ENCODE data around the gene SNRPD1.
A peak's percentile ranks its signal among the peaks of the same experiment; 100 is the strongest.
"Not testable (repeated sequence)": the region's sequence is repeated elsewhere in the genome, so short reads cannot be mapped to it uniquely, and the experiment has no call there.

Gene SNRPD1

GRCh38 chr18:21612125-21613039, at the start of gene SNRPD1:
Gene SNRPD1 (plus strand): TSS chr18:21612314. CDS start chr18:21612430, 116 bp downstream.
- H3K4me3 ChIP-seq (ENCODE audit: low read depth, low read length): peak within 1 kb of the TSS; percentile 99
- peak; percentile 95 for DNase-seq (ENCODE audit: low read depth)
- peak; percentile 89 for TF ChIP-seq CTCF (IDR thresholded peaks at IDR 0.05; ENCODE audit: low read depth, low read length)
- TF ChIP-seq, protein P1, sequence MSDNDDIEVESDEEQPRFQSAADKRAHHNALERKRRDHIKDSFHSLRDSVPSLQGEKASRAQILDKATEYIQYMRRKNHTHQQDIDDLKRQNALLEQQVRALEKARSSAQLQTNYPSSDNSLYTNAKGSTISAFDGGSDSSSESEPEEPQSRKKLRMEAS (IDR thresholded peaks at IDR 0.05; ENCODE audit: low read depth, low read length): peak; percentile 77
- peak; percentile 88 for TF ChIP-seq MYC (IDR thresholded peaks at IDR 0.05; ENCODE audit: low read depth, low read length)
- TF ChIP-seq POLR2A (IDR thresholded peaks at IDR 0.05; ENCODE audit: extremely low read depth, insufficient read length): peak; percentile 83

GRCh38 chr18:21571772-21572171, 40.3 kb upstream of the SNRPD1 start:
- DNase-seq (ENCODE audit: low read depth): no peak
- no peak for TF ChIP-seq POLR2A (IDR thresholded peaks at IDR 0.05; ENCODE audit: extremely low read depth, insufficient read length)
- H3K4me3 ChIP-seq (ENCODE audit: low read depth, low read length): no peak overlapping the region

- DNase-seq (ENCODE audit: low read depth): no peak
- TF ChIP-seq CTCF (IDR thresholded peaks at IDR 0.05; ENCODE audit: low read depth, low read length) (no peak), MYC (IDR thresholded peaks at IDR 0.05; ENCODE audit: low read depth, low read length) (no peak), POLR2A (IDR thresholded peaks at IDR 0.05; ENCODE audit: extremely low read depth, insufficient read length) (no peak)
- TF ChIP-seq, protein P1 (IDR thresholded peaks at IDR 0.05; ENCODE audit: low read depth, low read length): no peak
- H3K4me3 ChIP-seq (ENCODE audit: low read depth, low read length): no peak overlapping the region
Measured at GRCh38 chr18:21575656-21576055, 36.5 kb upstream of the SNRPD1 start.

GRCh38 chr18:21584391-21584790, 27.7 kb upstream of the SNRPD1 start:
- no peak overlapping the region for H3K4me3 ChIP-seq (ENCODE audit: low read depth, low read length)
- TF ChIP-seq POLR2A (IDR thresholded peaks at IDR 0.05; ENCODE audit: extremely low read depth, insufficient read length): no peak
- TF ChIP-seq MYC (IDR thresholded peaks at IDR 0.05; ENCODE audit: low read depth, low read length): no peak
- no peak for DNase-seq (ENCODE audit: low read depth)

GRCh38 chr18:21592361-21592760, 19.8 kb upstream of the SNRPD1 start:
- DNase-seq (ENCODE audit: low read depth); H3K4me3 ChIP-seq (ENCODE audit: low read depth, low read length): not testable (repeated sequence)

DNA sequence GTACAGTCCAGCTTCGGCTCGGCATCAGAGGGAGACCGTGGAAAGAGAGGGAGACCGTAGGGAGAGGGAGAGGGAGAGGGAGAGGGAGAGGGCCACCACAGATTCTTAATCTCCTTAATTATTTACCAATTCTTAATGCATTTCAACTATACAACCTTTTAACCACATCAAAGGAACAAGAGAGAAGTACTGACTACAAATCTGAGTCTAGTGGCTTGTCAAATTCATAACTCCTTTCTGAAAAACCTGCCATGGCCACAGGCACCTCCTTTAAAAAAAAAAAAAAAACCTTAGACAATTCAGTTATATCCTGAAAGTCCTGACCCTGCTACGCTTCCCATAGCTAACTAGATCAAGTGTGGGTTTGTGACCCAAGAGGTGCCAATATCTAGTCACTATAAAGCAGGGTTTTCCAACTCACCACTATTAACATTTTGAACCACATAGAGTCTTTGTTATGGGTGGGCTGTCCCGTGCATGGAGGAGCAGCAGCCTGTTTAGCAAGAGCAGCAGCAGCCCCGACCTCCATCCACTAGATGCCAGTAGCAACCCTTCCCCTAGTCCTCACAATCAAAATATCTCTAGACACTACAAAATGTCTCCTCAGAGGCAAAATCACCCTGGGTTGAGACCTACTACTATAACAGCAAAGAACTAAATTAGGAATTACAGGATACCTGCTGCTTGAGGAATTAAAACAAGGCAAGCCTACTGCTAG, 18.4 kb upstream of the SNRPD1 start:
- peak; percentile 24 for DNase-seq (ENCODE audit: low read depth)
- H3K4me3 ChIP-seq (ENCODE audit: low read depth, low read length): no peak overlapping the region
- TF ChIP-seq, protein P1 (IDR thresholded peaks at IDR 0.05; ENCODE audit: low read depth, low read length): no peak
- TF ChIP-seq POLR2A (IDR thresholded peaks at IDR 0.05; ENCODE audit: extremely low read depth, insufficient read length) (no peak), CTCF (IDR thresholded peaks at IDR 0.05; ENCODE audit: low read depth, low read length) (no peak), MYC (IDR thresholded peaks at IDR 0.05; ENCODE audit: low read depth, low read length) (no peak)

DNA sequence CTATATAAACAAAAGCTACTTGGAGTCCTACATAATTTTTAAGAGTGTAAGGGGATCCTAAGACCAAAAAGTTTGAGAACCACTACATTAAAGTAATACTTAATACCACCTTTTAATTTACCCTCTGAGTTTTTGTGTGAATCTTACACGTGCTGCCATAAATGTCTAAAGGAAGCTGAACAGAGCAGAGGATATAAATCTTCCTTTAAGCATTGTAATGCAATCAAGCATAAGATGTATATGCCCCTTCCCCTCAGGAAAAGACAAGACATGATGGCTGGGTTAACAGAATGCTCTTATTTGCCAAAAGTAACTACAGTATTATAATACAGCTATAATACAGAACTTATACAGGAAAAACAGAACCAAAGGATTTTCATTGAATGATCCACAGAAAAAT, 14.5 kb upstream of the SNRPD1 start:
- TF ChIP-seq POLR2A (IDR thresholded peaks at IDR 0.05; ENCODE audit: extremely low read depth, insufficient read length): no peak
- no peak for TF ChIP-seq MYC (IDR thresholded peaks at IDR 0.05; ENCODE audit: low read depth, low read length)
- TF ChIP-seq, protein P1 (IDR thresholded peaks at IDR 0.05; ENCODE audit: low read depth, low read length): no peak
- TF ChIP-seq CTCF (IDR thresholded peaks at IDR 0.05; ENCODE audit: low read depth, low read length): no peak
- H3K4me3 ChIP-seq (ENCODE audit: low read depth, low read length): peak overlapping the region; percentile 35
- no peak for DNase-seq (ENCODE audit: low read depth)

Measured in NB4 (cell line).